ENCODE results near the gene FNDC1.

FNDC1 gene

DNA sequence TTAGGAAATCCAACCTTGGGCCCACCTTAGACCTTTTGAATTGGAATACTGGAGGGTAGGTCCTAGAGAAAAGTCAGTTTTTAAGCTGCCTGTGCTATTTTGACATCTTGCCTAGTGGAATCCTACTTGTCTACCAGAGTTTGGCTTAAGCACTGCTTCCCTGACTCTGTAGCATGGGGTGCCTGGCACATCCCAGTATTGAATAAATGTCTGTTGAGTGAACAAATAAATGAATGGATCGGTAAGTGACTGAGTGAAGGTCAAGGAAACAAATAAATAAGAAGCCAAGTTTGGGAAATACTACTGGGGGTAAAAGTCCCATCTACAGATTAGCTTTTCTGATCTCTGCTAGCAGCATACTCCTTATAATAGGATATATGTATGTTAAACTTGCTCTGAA is 140.5 kb downstream of the FNDC1 start:
- no peak for DNase-seq (ENCODE audit: low read depth in 2 of 2)

GRCh38 chr6:159311618-159312017 is 142.4 kb downstream of the FNDC1 start:
- DNase-seq (ENCODE audit: low read depth in 2 of 2): no peak

- no peak for DNase-seq (ENCODE audit: low read depth in 2 of 2)
Observed at GRCh38 chr6:159312206-159312605, 143.0 kb downstream of the FNDC1 start.

- DNase-seq (ENCODE audit: low read depth in 2 of 2): no peak
Observed at GRCh38 chr6:159313018-159313417, 143.8 kb downstream of the FNDC1 start.

DNA sequence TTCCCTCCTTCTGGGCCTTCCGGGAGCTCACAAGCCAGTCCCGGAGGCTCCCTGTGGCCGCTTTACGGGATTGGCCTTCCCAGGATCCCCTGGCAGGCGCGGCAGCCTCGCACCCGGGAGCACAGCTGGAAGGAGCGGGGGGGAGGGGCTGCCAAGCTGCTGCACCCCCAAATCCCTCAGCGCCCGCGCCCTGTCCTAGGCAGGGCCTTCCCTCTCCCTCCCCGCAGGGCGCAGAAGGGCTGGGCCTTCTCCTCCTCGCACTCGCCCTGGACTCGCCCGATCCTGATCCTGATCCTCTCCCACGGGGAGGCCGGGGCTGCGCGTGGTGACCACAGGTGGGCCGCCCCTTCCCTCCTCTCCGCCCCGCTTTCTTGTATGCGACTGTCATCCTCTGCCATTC is 146.4 kb downstream of the FNDC1 start:
- no peak for DNase-seq (ENCODE audit: low read depth in 2 of 2)

- DNase-seq (ENCODE audit: low read depth in 2 of 2): no peak
Observed at GRCh38 chr6:159317430-159317829, 148.2 kb downstream of the FNDC1 start.

- DNase-seq (ENCODE audit: low read depth in 2 of 2): no peak
Observed at GRCh38 chr6:159321267-159321666, 152.1 kb downstream of the FNDC1 start.
